ENCODE data around the gene UTP14C.

DNA sequence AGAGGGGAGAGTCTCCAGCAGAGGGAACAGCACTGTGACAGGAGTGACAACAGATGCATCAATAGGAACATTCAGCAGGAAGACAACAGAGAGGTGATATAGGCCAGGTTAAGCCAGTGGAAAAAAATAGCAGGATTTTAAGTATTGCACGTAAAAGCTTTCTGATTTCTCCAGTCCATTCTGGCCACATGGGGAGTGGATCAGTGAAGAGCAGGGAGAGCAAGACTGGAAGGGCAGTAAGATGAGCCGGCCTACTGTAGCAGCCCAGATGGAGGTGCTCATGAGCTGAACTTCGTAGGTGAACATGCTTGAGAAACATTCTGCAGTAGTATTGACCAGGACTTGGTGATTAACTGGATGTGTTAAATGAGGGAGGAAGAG is 1.7 kb downstream of the UTP14C start:
- TF ChIP-seq CTCF (IDR thresholded peaks at IDR 0.05; ENCODE audit: insufficient read depth, low read depth, low read length) (no peak), EZH2 (IDR thresholded peaks at IDR 0.05; ENCODE audit: insufficient read depth, low read length) (no peak)
